ENCODE measurements around the gene AGK. TPM values are rescaled to one million over a fixed set of nuclear protein-coding genes. Genes with fewer than 3 reads are reported as not detected.
"Not testable (repeated sequence)": the region's sequence is repeated elsewhere in the genome, so short reads cannot be mapped to it uniquely, and the experiment has no call there.

AGK gene
- total and polyA plus RNA-seq, 7 donors: 7.8 to 21.3 (median 15.5) TPM

- 97 to 99% methylated on average over 6 of the region's 6 CpGs for WGBS, 2 donors
- peaks cover 0 to 11% (median 0%) of the 10 kb centered on the region in 4 donors for H3K9me3 ChIP-seq
- H3K36me3 ChIP-seq: no peaks in the 10 kb centered on the region
- intact Hi-C loops (cut with DNase I): no loop called here
- DNase-seq: no peak
- TF ChIP-seq, protein P1, sequence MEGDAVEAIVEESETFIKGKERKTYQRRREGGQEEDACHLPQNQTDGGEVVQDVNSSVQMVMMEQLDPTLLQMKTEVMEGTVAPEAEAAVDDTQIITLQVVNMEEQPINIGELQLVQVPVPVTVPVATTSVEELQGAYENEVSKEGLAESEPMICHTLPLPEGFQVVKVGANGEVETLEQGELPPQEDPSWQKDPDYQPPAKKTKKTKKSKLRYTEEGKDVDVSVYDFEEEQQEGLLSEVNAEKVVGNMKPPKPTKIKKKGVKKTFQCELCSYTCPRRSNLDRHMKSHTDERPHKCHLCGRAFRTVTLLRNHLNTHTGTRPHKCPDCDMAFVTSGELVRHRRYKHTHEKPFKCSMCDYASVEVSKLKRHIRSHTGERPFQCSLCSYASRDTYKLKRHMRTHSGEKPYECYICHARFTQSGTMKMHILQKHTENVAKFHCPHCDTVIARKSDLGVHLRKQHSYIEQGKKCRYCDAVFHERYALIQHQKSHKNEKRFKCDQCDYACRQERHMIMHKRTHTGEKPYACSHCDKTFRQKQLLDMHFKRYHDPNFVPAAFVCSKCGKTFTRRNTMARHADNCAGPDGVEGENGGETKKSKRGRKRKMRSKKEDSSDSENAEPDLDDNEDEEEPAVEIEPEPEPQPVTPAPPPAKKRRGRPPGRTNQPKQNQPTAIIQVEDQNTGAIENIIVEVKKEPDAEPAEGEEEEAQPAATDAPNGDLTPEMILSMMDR (IDR thresholded peaks at IDR 0.05): no peak
- no peak for TF ChIP-seq EP300 (IDR thresholded peaks at IDR 0.05)
- TF ChIP-seq POLR2A (IDR thresholded peaks at IDR 0.05): no peak
- TF ChIP-seq POLR2AphosphoS5 (IDR thresholded peaks at IDR 0.05): no peak
- H3K4me3 ChIP-seq: no peak overlapping the region
- H3K4me1 ChIP-seq: no peaks in the 10 kb centered on the region
- no peak overlapping the region for H3K27ac ChIP-seq
- H3K27me3 ChIP-seq: no peaks in the 10 kb centered on the region
Observed at GRCh38 chr7:141577043-141577839, 26.0 kb downstream of the AGK start.

- H3K4me3 ChIP-seq; H3K4me1 ChIP-seq; H3K36me3 ChIP-seq; H3K27me3 ChIP-seq; intact Hi-C loops (cut with DNase I); H3K27ac ChIP-seq; DNase-seq: not testable (repeated sequence)
- peaks cover 0 to 11% (median 0%) of the 10 kb centered on the region in 4 donors for H3K9me3 ChIP-seq
- WGBS, 2 donors: 98% methylated on average over 5 of the region's 5 CpGs
Observed at GRCh38 chr7:141579953-141580352, 28.7 kb downstream of the AGK start.

DNA sequence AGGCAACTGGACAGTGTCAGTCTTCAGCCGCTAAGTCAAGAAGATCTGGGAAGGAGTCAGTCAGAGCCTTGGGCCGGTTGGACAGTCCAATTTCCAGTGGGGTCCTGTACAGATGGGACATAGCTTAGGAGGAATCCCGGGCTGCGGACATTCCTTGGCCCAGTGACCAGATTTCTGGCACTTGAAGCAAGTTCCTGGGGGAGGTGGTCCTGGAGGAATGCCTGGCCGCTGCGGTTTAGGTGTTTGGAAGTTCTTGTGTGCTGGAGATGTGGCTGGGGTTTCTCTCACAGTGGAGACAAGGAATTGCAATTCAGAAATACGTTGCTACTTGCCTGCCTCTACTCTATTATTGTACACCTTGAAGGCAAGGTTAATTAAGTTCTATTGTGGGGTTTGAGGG lies 30.9 kb downstream of the AGK start:
- H3K9me3 ChIP-seq; H3K36me3 ChIP-seq; H3K4me3 ChIP-seq; intact Hi-C loops (cut with DNase I); H3K27me3 ChIP-seq; H3K27ac ChIP-seq; DNase-seq: not testable (repeated sequence)
- peaks cover 0 to 16% (median 7%) of the 10 kb centered on the region in 4 donors for H3K4me1 ChIP-seq
- 96% methylated on average over 7 of the region's 7 CpGs for WGBS, 2 donors

- no peak for DNase-seq
- H3K27me3 ChIP-seq: no peaks in the 10 kb centered on the region
- intact Hi-C loops (cut with DNase I): no loop called here
- TF ChIP-seq POLR2AphosphoS5 (IDR thresholded peaks at IDR 0.05) (no peak), POLR2A (IDR thresholded peaks at IDR 0.05) (no peak), EP300 (IDR thresholded peaks at IDR 0.05) (no peak)
- TF ChIP-seq, protein P1 (IDR thresholded peaks at IDR 0.05): no peak
- H3K4me3 ChIP-seq: no peak overlapping the region
- H3K9me3 ChIP-seq: no peaks in the 10 kb centered on the region
- H3K4me1 ChIP-seq: peaks cover 0 to 16% (median 7%) of the 10 kb centered on the region in 4 donors
- H3K27ac ChIP-seq: peak overlapping the region in 1 of 4 donors; percentile 18
- no peaks in the 10 kb centered on the region for H3K36me3 ChIP-seq
- WGBS, 2 donors: 83 to 92% methylated on average over 3 of the region's 3 CpGs
Observed at GRCh38 chr7:141584935-141585334, 33.7 kb downstream of the AGK start.

GRCh38 chr7:141585592-141586510 lies 34.6 kb downstream of the AGK start:
- H3K36me3 ChIP-seq: no peaks in the 10 kb centered on the region
- H3K4me3 ChIP-seq: no peak overlapping the region
- intact Hi-C loops (cut with DNase I): no loop called here
- H3K27ac ChIP-seq: peak overlapping the region in 3 of 4 donors; percentile 18 to 29 (median 20)
- peaks cover 0 to 16% (median 7%) of the 10 kb centered on the region in 4 donors for H3K4me1 ChIP-seq
- TF ChIP-seq POLR2AphosphoS5 (IDR thresholded peaks at IDR 0.05) (no peak), POLR2A (IDR thresholded peaks at IDR 0.05) (no peak), EP300 (IDR thresholded peaks at IDR 0.05) (no peak)
- TF ChIP-seq, protein P1 (IDR thresholded peaks at IDR 0.05): no peak
- no peaks in the 10 kb centered on the region for H3K9me3 ChIP-seq
- 77 to 79% methylated on average over 6 of the region's 6 CpGs for WGBS, 2 donors
- DNase-seq: no peak
- H3K27me3 ChIP-seq: no peaks in the 10 kb centered on the region
